Liver (tissue), 9 donors: ENCODE data around the gene CNN1. TPM values are rescaled to one million over a fixed set of nuclear protein-coding genes. Genes with fewer than 3 reads are reported as not detected.
A peak's percentile ranks its signal among the peaks of the same experiment; 100 is the strongest.

Experiments
- DNase-seq: peaks from one replicate; pipeline ENCODE4 v3.0.0-alpha.2; 2017; ENCODE audit warnings: low spot score
- H3K27ac ChIP-seq, 2 donors: one replicate each; pipeline ENCODE4 v1.7.0; 2013; ENCODE audit warnings: inconsistent platforms in 2 of 2, low read length in 2 of 2, control low read depth in 1 of 2, low read depth in 1 of 2, mild to moderate bottlenecking in 1 of 2
- H3K27me3 ChIP-seq, 4 donors: one replicate each; pipeline versions ENCODE4 v1.6.1 to v1.7.0; 2013; ENCODE audit warnings: low read length in 3 of 4, inconsistent platforms in 1 of 4, mild to moderate bottlenecking in 1 of 4, moderate library complexity in 1 of 4; ENCODE audit not compliant: control insufficient read depth in 4 of 4, insufficient read depth in 4 of 4
- H3K36me3 ChIP-seq, 4 donors: one replicate each; pipeline versions ENCODE4 v1.6.1 to v1.7.0; 2013; ENCODE audit warnings: low read length in 3 of 4, mild to moderate bottlenecking in 3 of 4, low read depth in 1 of 4, moderate library complexity in 1 of 4; ENCODE audit not compliant: control insufficient read depth in 4 of 4, insufficient read depth in 3 of 4
- H3K4me1 ChIP-seq, 4 donors: one replicate each; pipeline versions ENCODE4 v1.6.1 to v1.7.0; 2013; ENCODE audit warnings: low read length in 3 of 4, mild to moderate bottlenecking in 3 of 4, moderate library complexity in 1 of 4; ENCODE audit not compliant: control insufficient read depth in 4 of 4, insufficient read depth in 4 of 4
- H3K4me3 ChIP-seq, 3 donors: one replicate each; pipeline versions ENCODE4 v1.6.1 to v1.7.0; 2013; ENCODE audit warnings: low read length in 3 of 3, control low read depth in 1 of 3, low read depth in 1 of 3, mild to moderate bottlenecking in 1 of 3
- H3K9ac ChIP-seq, 2 donors: one replicate each; pipeline ENCODE4 v1.7.0; 2013; ENCODE audit warnings: low read length in 2 of 2, mild to moderate bottlenecking in 2 of 2, moderate library complexity in 2 of 2, control low read depth in 1 of 2, low read depth in 1 of 2
- H3K9me3 ChIP-seq, 4 donors: one replicate each; pipeline versions ENCODE4 v1.6.1 to v1.7.0; 2013; ENCODE audit warnings: low read length in 3 of 4; ENCODE audit not compliant: control insufficient read depth in 4 of 4
- ATF3 ChIP-seq: IDR thresholded peaks from 2 replicates; pipeline ENCODE4 v1.6.1; 2016; ENCODE audit warnings: antibody characterized with exemption
- CTCF ChIP-seq: fragments of 150-350 bp; IDR thresholded peaks from 2 replicates; pipeline ENCODE4 v1.5.1; 2017; ENCODE audit warnings: improper control_type of control experiment, low read depth, low read length; ENCODE audit not compliant: missing input control
- EGR1 ChIP-seq, 2 donors: IDR thresholded peaks; 2 replicates each; pipeline ENCODE4 v1.6.1; 2016 to 2018; ENCODE audit warnings: antibody characterized with exemption in 2 of 2, low read depth in 2 of 2
- FOXA1 ChIP-seq: IDR thresholded peaks from 2 replicates; pipeline ENCODE4 v1.6.1; 2016; ENCODE audit warnings: antibody characterized with exemption
- FOXA2 ChIP-seq: IDR thresholded peaks from 2 replicates; pipeline ENCODE4 v1.6.1; 2016; ENCODE audit warnings: antibody characterized with exemption
- GABPA ChIP-seq, 2 donors: IDR thresholded peaks in 1 of 2; conservative IDR thresholded peaks in 1 of 2; 2 replicates each; pipeline ENCODE4 v1.6.1; 2016; ENCODE audit warnings: antibody characterized with exemption in 2 of 2, mild to moderate bottlenecking in 1 of 2, moderate library complexity in 1 of 2
- HNF4A ChIP-seq, 2 donors: conservative IDR thresholded peaks; 2 replicates each; pipeline ENCODE4 v1.6.1; 2016; ENCODE audit warnings: antibody characterized with exemption in 2 of 2, mild to moderate bottlenecking in 2 of 2
- HNF4G ChIP-seq: IDR thresholded peaks from 2 replicates; pipeline ENCODE4 v1.6.1; 2016; ENCODE audit warnings: antibody characterized with exemption
- JUND ChIP-seq, 2 donors: IDR thresholded peaks; 2 replicates each; pipeline ENCODE4 v1.6.1; 2016; ENCODE audit warnings: antibody characterized with exemption in 2 of 2
- MAX ChIP-seq: IDR thresholded peaks from 2 replicates; pipeline ENCODE4 v1.6.1; 2016; ENCODE audit warnings: antibody characterized with exemption
- NR2F2 ChIP-seq: IDR thresholded peaks from 2 replicates; pipeline ENCODE4 v1.6.1; 2016; ENCODE audit warnings: antibody characterized with exemption
- RAD21 ChIP-seq, 2 donors: IDR thresholded peaks; 2 replicates each; pipeline ENCODE4 v1.6.1; 2016; ENCODE audit warnings: antibody characterized with exemption in 2 of 2, mild to moderate bottlenecking in 2 of 2
- REST ChIP-seq: IDR thresholded peaks from 2 replicates; pipeline ENCODE4 v1.6.1; 2016; ENCODE audit warnings: antibody characterized with exemption, mild to moderate bottlenecking
- RXRA ChIP-seq, 2 donors: IDR thresholded peaks; 2 replicates each; pipeline ENCODE4 v1.6.1; 2017 to 2018; ENCODE audit warnings: antibody characterized with exemption in 2 of 2, mild to moderate bottlenecking in 1 of 2
- SP1 ChIP-seq: IDR thresholded peaks from 2 replicates; pipeline ENCODE4 v1.6.1; 2018; ENCODE audit warnings: antibody characterized with exemption, mild to moderate bottlenecking
- TAF1 ChIP-seq: conservative IDR thresholded peaks from 2 replicates; pipeline ENCODE4 v1.6.1; 2016; ENCODE audit warnings: antibody characterized with exemption, mild to moderate bottlenecking
- YY1 ChIP-seq: IDR thresholded peaks from 2 replicates; pipeline ENCODE4 v1.6.1; 2016; ENCODE audit warnings: antibody characterized with exemption, mild to moderate bottlenecking
- ZBTB33 ChIP-seq: IDR thresholded peaks from 2 replicates; pipeline ENCODE4 v1.6.1; 2016; ENCODE audit warnings: antibody characterized with exemption
- WGBS: extraction: QIAGEN DNeasy Blood & Tissue Kit; methylation state at CpG from one replicate; pipeline ENCODE4 v1.1.7; 2013; 5-methylcytosine and 5-hydroxymethylcytosine counted together
- polyA plus RNA-seq, 2 donors: library from polyadenylated mRNA; stranded (reverse) in 1 of 2; unstranded in 1 of 2; fragments of 200-250 nt in 1 of 2; fragments of >200 nt in 1 of 2; fragmentation: Nextera tagmentation in 1 of 2; extraction: Ambion mirVana in 1 of 2; gene quantifications; one replicate each; pipeline versions ENCODE4 v1.2.1 to v1.2.3, GENCODE V29; 2013 to 2015
- total RNA-seq, 2 donors: library from RNA; depleted of rRNA; stranded (reverse); fragments of >200 nt; gene quantifications; one replicate each; pipeline ENCODE4 v1.2.3, GENCODE V29; 2014
- donor health status: healthy.
- donor health status: healthy.
- donor health status: healthy.
- donor health status: healthy.
- donor health status: healthy.

The CNN1 gene
- total and polyA plus RNA-seq, 4 donors: 0.09 to 5.9 (median 2.2) TPM

- TF ChIP-seq JUND (IDR thresholded peaks at IDR 0.05) (no peak), RAD21 (IDR thresholded peaks at IDR 0.05) (no peak)
Observed at GRCh38 chr19:11519138-11519537, 19.5 kb upstream of the CNN1 start (continued).

GRCh38 chr19:11528551-11529341 lies 9.9 kb upstream of the CNN1 start, which contains the start of gene ECSIT:
Gene ECSIT (minus strand): TSS chr19:11529134. CDS start chr19:11519170, 9,964 bp downstream.
- Histone ChIP-seq H3K27ac (peak within 1 kb of the TSS; percentile 85 to 94), H3K27me3 (no peaks in the 10 kb centered on the region), H3K9ac (peak within 1 kb of the TSS; percentile 18 to 85), H3K9me3 (no peaks in the 10 kb centered on the region), H3K4me3 (peak within 1 kb of the TSS; percentile 76 to 96 (median 80)), H3K36me3 (no peaks in the 10 kb centered on the region), H3K4me1 (peaks cover 6 to 21% (median 12%) of the 10 kb centered on the region in 4 donors)
- peak; percentile 42 for TF ChIP-seq HNF4G
- peak; percentile 89 for TF ChIP-seq SP1
- peak; percentile 98 for TF ChIP-seq REST
- peak; percentile 12 for TF ChIP-seq MAX
- peak; percentile 87 for TF ChIP-seq NR2F2
- peak; percentile 98 for TF ChIP-seq YY1
- peak; percentile 70 for TF ChIP-seq ATF3
- TF ChIP-seq RXRA (IDR thresholded peaks at IDR 0.05): peak; percentile 47 to 48
- TF ChIP-seq FOXA1: peak; percentile 57
- TF ChIP-seq EGR1 (IDR thresholded peaks at IDR 0.05; ENCODE audit: low read depth in 2 of 2): no peak
- TF ChIP-seq CTCF: no peak
- peak; percentile 87 to 94 for TF ChIP-seq HNF4A (conservative IDR thresholded peaks at IDR 0.05)
- no peak for TF ChIP-seq RAD21 (IDR thresholded peaks at IDR 0.05)
- peak in 1 of 2 donors; percentile 81 for TF ChIP-seq GABPA (IDR thresholded peaks at IDR 0.05 in 1 of 2, conservative IDR thresholded peaks at IDR 0.05 in 1 of 2)
- TF ChIP-seq FOXA2: no peak
- TF ChIP-seq ZBTB33: peak; percentile 88
- peak; percentile 80 for TF ChIP-seq TAF1
- TF ChIP-seq JUND (IDR thresholded peaks at IDR 0.05): peak; percentile 36 to 64
- peak; percentile 96 for DNase-seq
- WGBS: under 1% methylated on average over 47 of the region's 47 CpGs
